K562 (cell line): ENCODE measurements around the gene CLASP1. TPM values are rescaled to one million over a fixed set of nuclear protein-coding genes. Genes with fewer than 3 reads are reported as not detected.
A peak's percentile ranks its signal among the peaks of the same experiment; 100 is the strongest.

Source experiments
- DACH1 ChIP-seq: fragments of 450-650 bp; IDR thresholded peaks from 2 replicates; pipeline ENCODE4 v1.6.1; 2018; ENCODE audit not compliant: partially characterized antibody
- NR2C2 ChIP-seq, 2 experiments: fragments of 200-800 bp in 1 of 2; sonication (Bioruptor generic) in 1 of 2; sonication (generic) in 1 of 2; formaldehyde crosslinking in 1 of 2; IDR thresholded peaks; 2 replicates each; pipeline versions ENCODE4 v1.6.1 to v1.8.0; 2016 to 2022; ENCODE audit warnings: mild to moderate bottlenecking in 1 of 2, missing compliant biosample characterization in 1 of 2, missing genetic modification characterization in 1 of 2, missing genetic modification reagents in 1 of 2
- RBBP5 ChIP-seq: fragments of 200-600 bp; sonication (generic); IDR thresholded peaks from 2 replicates; pipeline ENCODE4 v1.6.1; 2012; ENCODE audit warnings: borderline replicate concordance, mild to moderate bottlenecking, low read length, control low read depth, inconsistent platforms; ENCODE audit not compliant: insufficient read depth, poor library complexity, severe bottlenecking
- SMC3 ChIP-seq: conservative IDR thresholded peaks from 2 replicates; pipeline ENCODE4 v1.6.1; 2011; ENCODE audit warnings: low read depth, low read length, improper control_type of control experiment; ENCODE audit not compliant: insufficient read depth
- TAF1 ChIP-seq: IDR thresholded peaks from 2 replicates; pipeline ENCODE4 v1.6.1; 2011; ENCODE audit warnings: mild to moderate bottlenecking, low read length, moderate library complexity; ENCODE audit not compliant: insufficient read depth, control insufficient read depth, severe bottlenecking; ENCODE audit errors: extremely low read depth
- ZNF184 ChIP-seq: sonication (generic); formaldehyde crosslinking; IDR thresholded peaks from 2 replicates; pipeline ENCODE4 v1.5.0; 2020; ENCODE audit warnings: missing genetic modification reagents
- ZNF212 ChIP-seq: fragments of 450-650 bp; formaldehyde crosslinking; IDR thresholded peaks from 2 replicates; pipeline ENCODE4 v1.4.0; 2020; ENCODE audit warnings: mild to moderate bottlenecking
- polyA plus RNA-seq, 8 experiments: library from polyadenylated mRNA; depleted of rRNA in 4 of 8; stranded (reverse) in 5 of 8; unstranded in 3 of 8; fragments of >200 nt; fragmentation: Nextera tagmentation in 2 of 8; fragmentation: Illumina TruSeq in 1 of 8; extraction: Ambion mirVana in 2 of 8; extraction: Trizol in 1 of 8; gene quantifications; 2 replicates each; pipeline versions ENCODE4 v1.2.1 to v1.2.3, GENCODE V29; 2011 to 2014; ENCODE audit warnings: inconsistent platforms in 1 of 8, missing spikeins in 1 of 8
- total RNA-seq, 7 experiments: library from RNA; depleted of rRNA in 6 of 7; stranded (reverse); fragments of >200 nt in 6 of 7; fragmentation: Illumina TruSeq in 2 of 7; extraction: Trizol in 2 of 7; gene quantifications; 2 replicates each; pipeline versions ENCODE4 v1.2.1 to v1.2.3, GENCODE V29; 2011 to 2021; ENCODE audit warnings: low replicate concordance in 1 of 7
- TF ChIP-seq, protein P1 (sequence below), 2 experiments: IDR thresholded peaks; 2 replicates each; pipeline ENCODE4 v1.6.1; 2012; ENCODE audit warnings: improper control_type of control experiment in 2 of 2, low read depth in 2 of 2, low read length in 2 of 2, borderline replicate concordance in 1 of 2
- TF ChIP-seq, protein P2 (sequence below): IDR thresholded peaks from 3 replicates; pipeline ENCODE4 v1.6.1; 2011; ENCODE audit warnings: borderline replicate concordance, mild to moderate bottlenecking, moderate library complexity; ENCODE audit not compliant: insufficient read length; ENCODE audit errors: extremely low read depth
- TF ChIP-seq, protein P3 (sequence below): sonication (generic); formaldehyde crosslinking; IDR thresholded peaks from 2 replicates; pipeline ENCODE4 v1.8.1; 2023; ENCODE audit warnings: mild to moderate bottlenecking, missing genetic modification reagents, moderate library complexity
- TF ChIP-seq, protein P4 (sequence below): fragments of 450-650 bp; IDR thresholded peaks from 2 replicates; pipeline ENCODE4 v1.6.1; 2018; ENCODE audit not compliant: partially characterized antibody

CLASP1 gene
- total and polyA plus RNA-seq, 9 of the 15 experiments (the other 6 are each of a cell fraction or from before 2014, with no cell fraction given), result 1.7 to 40.3 (median 20.7) TPM

DNA sequence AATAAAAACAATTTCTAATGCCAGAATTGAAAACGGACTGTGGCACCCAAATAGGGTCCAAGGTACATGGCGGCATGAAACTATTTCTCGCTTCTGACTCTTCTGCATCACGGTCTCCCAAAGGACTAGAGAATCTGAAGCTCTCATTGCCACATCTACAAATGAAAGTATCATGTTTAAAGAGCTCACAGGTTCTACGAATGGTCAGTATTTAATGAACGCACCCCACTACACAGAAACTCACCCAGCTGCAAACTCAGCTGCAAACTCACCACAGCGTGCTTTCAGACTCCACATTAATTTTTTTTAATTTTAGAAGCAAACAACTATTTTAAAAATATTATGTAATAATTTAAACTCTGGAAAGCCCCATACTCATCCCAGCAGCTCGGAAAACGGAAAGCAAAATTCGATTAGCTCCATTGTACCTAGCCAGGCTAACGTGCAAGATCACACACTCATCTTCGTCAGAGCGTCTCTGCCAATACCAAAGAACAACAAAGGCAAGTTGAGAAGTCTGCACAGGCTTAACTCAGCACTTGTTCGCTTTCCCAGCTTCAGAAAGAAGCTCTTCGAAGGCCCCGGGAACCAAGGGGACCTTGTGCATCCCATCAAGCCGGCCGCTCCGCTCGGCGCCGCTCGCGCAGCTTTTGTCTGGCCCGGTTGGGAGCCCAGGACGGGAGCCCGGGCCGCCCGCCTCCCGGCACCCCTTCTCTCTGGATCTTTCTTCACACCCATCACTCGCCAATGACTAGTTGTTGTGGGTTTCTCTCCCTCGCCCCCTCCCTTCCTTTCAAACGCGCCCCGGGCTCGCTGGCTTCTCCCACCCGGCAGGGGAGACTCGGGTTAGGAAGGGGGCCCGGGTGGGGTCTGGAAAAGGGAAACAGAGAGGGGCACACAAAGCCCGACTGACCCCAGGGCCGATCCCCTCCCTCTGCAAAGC lies 785 bp downstream of the CLASP1 start (continued):
- peak; percentile 71 for TF ChIP-seq RBBP5
- peak; percentile 19 for TF ChIP-seq DACH1
- TF ChIP-seq ZNF212, result no peak
- TF ChIP-seq NR2C2 (CRISPR knock-in tag; IDR thresholded peaks at IDR 0.05), result no peak
- no peak for TF ChIP-seq NR2C2 (tag; IDR thresholded peaks at IDR 0.05)
- TF ChIP-seq, protein P1, sequence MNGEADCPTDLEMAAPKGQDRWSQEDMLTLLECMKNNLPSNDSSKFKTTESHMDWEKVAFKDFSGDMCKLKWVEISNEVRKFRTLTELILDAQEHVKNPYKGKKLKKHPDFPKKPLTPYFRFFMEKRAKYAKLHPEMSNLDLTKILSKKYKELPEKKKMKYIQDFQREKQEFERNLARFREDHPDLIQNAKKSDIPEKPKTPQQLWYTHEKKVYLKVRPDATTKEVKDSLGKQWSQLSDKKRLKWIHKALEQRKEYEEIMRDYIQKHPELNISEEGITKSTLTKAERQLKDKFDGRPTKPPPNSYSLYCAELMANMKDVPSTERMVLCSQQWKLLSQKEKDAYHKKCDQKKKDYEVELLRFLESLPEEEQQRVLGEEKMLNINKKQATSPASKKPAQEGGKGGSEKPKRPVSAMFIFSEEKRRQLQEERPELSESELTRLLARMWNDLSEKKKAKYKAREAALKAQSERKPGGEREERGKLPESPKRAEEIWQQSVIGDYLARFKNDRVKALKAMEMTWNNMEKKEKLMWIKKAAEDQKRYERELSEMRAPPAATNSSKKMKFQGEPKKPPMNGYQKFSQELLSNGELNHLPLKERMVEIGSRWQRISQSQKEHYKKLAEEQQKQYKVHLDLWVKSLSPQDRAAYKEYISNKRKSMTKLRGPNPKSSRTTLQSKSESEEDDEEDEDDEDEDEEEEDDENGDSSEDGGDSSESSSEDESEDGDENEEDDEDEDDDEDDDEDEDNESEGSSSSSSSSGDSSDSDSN (IDR thresholded peaks at IDR 0.05; ENCODE audit: borderline replicate concordance in 1 of 2, low read depth in 2 of 2, low read length in 2 of 2), result peak in 1 of 2 experiments; percentile 71; a peak in 1 of 4 replicates
- TF ChIP-seq, protein P2, sequence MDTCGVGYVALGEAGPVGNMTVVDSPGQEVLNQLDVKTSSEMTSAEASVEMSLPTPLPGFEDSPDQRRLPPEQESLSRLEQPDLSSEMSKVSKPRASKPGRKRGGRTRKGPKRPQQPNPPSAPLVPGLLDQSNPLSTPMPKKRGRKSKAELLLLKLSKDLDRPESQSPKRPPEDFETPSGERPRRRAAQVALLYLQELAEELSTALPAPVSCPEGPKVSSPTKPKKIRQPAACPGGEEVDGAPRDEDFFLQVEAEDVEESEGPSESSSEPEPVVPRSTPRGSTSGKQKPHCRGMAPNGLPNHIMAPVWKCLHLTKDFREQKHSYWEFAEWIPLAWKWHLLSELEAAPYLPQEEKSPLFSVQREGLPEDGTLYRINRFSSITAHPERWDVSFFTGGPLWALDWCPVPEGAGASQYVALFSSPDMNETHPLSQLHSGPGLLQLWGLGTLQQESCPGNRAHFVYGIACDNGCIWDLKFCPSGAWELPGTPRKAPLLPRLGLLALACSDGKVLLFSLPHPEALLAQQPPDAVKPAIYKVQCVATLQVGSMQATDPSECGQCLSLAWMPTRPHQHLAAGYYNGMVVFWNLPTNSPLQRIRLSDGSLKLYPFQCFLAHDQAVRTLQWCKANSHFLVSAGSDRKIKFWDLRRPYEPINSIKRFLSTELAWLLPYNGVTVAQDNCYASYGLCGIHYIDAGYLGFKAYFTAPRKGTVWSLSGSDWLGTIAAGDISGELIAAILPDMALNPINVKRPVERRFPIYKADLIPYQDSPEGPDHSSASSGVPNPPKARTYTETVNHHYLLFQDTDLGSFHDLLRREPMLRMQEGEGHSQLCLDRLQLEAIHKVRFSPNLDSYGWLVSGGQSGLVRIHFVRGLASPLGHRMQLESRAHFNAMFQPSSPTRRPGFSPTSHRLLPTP, result no peak
- TF ChIP-seq TAF1, result peak; percentile 9
- no peak for TF ChIP-seq SMC3
- no peak for TF ChIP-seq ZNF184 (CRISPR knock-in tag)
- TF ChIP-seq, protein P3, sequence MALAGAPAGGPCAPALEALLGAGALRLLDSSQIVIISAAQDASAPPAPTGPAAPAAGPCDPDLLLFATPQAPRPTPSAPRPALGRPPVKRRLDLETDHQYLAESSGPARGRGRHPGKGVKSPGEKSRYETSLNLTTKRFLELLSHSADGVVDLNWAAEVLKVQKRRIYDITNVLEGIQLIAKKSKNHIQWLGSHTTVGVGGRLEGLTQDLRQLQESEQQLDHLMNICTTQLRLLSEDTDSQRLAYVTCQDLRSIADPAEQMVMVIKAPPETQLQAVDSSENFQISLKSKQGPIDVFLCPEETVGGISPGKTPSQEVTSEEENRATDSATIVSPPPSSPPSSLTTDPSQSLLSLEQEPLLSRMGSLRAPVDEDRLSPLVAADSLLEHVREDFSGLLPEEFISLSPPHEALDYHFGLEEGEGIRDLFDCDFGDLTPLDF (CRISPR knock-in tag), result 0 out of 2 replicates have a peak, but pooled peaks have one; percentile 62
- TF ChIP-seq, protein P4, sequence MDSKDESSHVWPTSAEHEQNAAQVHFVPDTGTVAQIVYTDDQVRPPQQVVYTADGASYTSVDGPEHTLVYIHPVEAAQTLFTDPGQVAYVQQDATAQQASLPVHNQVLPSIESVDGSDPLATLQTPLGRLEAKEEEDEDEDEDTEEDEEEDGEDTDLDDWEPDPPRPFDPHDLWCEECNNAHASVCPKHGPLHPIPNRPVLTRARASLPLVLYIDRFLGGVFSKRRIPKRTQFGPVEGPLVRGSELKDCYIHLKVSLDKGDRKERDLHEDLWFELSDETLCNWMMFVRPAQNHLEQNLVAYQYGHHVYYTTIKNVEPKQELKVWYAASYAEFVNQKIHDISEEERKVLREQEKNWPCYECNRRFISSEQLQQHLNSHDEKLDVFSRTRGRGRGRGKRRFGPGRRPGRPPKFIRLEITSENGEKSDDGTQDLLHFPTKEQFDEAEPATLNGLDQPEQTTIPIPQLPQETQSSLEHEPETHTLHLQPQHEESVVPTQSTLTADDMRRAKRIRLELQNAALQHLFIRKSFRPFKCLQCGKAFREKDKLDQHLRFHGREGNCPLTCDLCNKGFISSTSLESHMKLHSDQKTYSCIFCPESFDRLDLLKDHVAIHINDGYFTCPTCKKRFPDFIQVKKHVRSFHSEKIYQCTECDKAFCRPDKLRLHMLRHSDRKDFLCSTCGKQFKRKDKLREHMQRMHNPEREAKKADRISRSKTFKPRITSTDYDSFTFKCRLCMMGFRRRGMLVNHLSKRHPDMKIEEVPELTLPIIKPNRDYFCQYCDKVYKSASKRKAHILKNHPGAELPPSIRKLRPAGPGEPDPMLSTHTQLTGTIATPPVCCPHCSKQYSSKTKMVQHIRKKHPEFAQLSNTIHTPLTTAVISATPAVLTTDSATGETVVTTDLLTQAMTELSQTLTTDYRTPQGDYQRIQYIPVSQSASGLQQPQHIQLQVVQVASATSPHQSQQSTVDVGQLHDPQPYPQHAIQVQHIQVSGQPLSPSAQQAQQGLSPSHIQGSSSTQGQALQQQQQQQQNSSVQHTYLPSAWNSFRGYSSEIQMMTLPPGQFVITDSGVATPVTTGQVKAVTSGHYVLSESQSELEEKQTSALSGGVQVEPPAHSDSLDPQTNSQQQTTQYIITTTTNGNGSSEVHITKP, result peak; percentile 37
